ENCODE measurements around the gene LDB3. TPM values are rescaled to one million over a fixed set of nuclear protein-coding genes. Genes with fewer than 3 reads are reported as not detected.
A peak's percentile ranks its signal among the peaks of the same experiment; 100 is the strongest.

LDB3 gene
- total and polyA plus RNA-seq, 9 of the 15 experiments (the other 6 are each of a cell fraction or from before 2014, with no cell fraction given): 0.03 TPM; not detected in 8

GRCh38 chr10:86755740-86756510, 87.6 kb downstream of the LDB3 start (continued):
- no peak for TF ChIP-seq ZNF318 (IDR thresholded peaks at IDR 0.05; ENCODE audit: borderline replicate concordance in 1 of 2, low read depth in 1 of 2)
- no peak for TF ChIP-seq ZNF316 (IDR thresholded peaks at IDR 0.05)
- no peak for TF ChIP-seq PHB2 (IDR thresholded peaks at IDR 0.05; ENCODE audit: low read depth)
- TF ChIP-seq TFE3 (CRISPR knock-in tag; IDR thresholded peaks at IDR 0.05): no peak
- TF ChIP-seq CREB5 (CRISPR knock-in tag; IDR thresholded peaks at IDR 0.05): no peak
- TF ChIP-seq NR1H2 (CRISPR knock-in tag; IDR thresholded peaks at IDR 0.05): 0 out of 2 replicates have a peak, but pooled peaks have one; percentile 35
- TF ChIP-seq TOE1 (IDR thresholded peaks at IDR 0.05; ENCODE audit: borderline replicate concordance): no peak
- no peak for TF ChIP-seq TOE1 (CRISPR knock-in tag; IDR thresholded peaks at IDR 0.05; ENCODE audit: borderline replicate concordance, low read depth)
- TF ChIP-seq NCOA4 (IDR thresholded peaks at IDR 0.05; ENCODE audit: partially characterized antibody): no peak
- no peak for TF ChIP-seq OTX1 (CRISPR knock-in tag; IDR thresholded peaks at IDR 0.05)
- no peak for TF ChIP-seq KDM1A (IDR thresholded peaks at IDR 0.05)
- no peak for TF ChIP-seq SMC3 (conservative IDR thresholded peaks at IDR 0.05; ENCODE audit: insufficient read depth, low read depth, low read length)
- TF ChIP-seq ZNF133 (CRISPR knock-in tag; IDR thresholded peaks at IDR 0.05): no peak
- TF ChIP-seq HCFC1 (IDR thresholded peaks at IDR 0.05; ENCODE audit: low read depth, low read length): no peak
- TF ChIP-seq SAP30 (IDR thresholded peaks at IDR 0.05; ENCODE audit: borderline replicate concordance, insufficient read depth, low read depth, low read length, poor library complexity, severe bottlenecking): no peak
- TF ChIP-seq GATAD2B (IDR thresholded peaks at IDR 0.05; ENCODE audit: borderline replicate concordance): peak; percentile 43; the same call in 1 of the 2 replicates
